HCT116 (cell line): ENCODE data around the gene ST6GALNAC4. TPM values are rescaled to one million over a fixed set of nuclear protein-coding genes. Genes with fewer than 3 reads are reported as not detected.

Experiments used
- ATAC-seq: fragments of 200-7000 bp; cut with Tn5 transposase; 2 replicates; pipeline ENCODE4 v1.9.1; 2020; ENCODE audit warnings: mild to moderate bottlenecking, moderate library complexity
- BruUV-seq: library from RNA; stranded (reverse); fragments of 400-500 nt; replicated peaks from 2 replicates; lab custom pipeline; 2021; lab: Mats Ljungman, UMichigan
- CTCF ChIA-PET: fragments of 300-600 bp; sonication (Branson Sonifier 250); formaldehyde crosslinking; loops from one replicate; lab custom pipeline; 2021; ENCODE audit warnings: antibody characterized with exemption; lab: Charles Lee
- POLR2A ChIA-PET: fragments of 300-600, 350-600 bp; sonication (Branson Sonifier 250); formaldehyde crosslinking; loops from one replicate; lab custom pipeline; 2021; ENCODE audit warnings: antibody characterized with exemption; lab: Charles Lee
- RAD21 ChIA-PET, 2 experiments: fragments of 300-600 bp; sonication (Branson Sonifier 250); formaldehyde crosslinking; loops; one replicate each; lab custom pipeline; 2023; ENCODE audit warnings: low total read pairs in 2 of 2; ENCODE audit not compliant: uncharacterized antibody in 2 of 2, unreplicated experiment in 2 of 2, low non-redundant PET in 1 of 2; lab: Charles Lee
- DNase-seq: peaks from one replicate; pipeline ENCODE4 v3.0.0-alpha.2; 2010; ENCODE audit warnings: low read depth, low spot score
- H2AFZ ChIP-seq: fragments of 200-600 bp; shearing (Covaris generic), sonication (generic); 2 replicates; pipeline ENCODE4 v1.6.1; 2017; ENCODE audit warnings: low read depth, mixed run types, mixed read lengths, antibody characterized with exemption, low read length; ENCODE audit not compliant: poor library complexity, severe bottlenecking
- H3K27ac ChIP-seq: 2 replicates; pipeline ENCODE4 v1.5.1; 2012; ENCODE audit warnings: low read depth, low read length
- H3K27me3 ChIP-seq: fragments of 200-600 bp; sonication (generic); 2 replicates; pipeline ENCODE4 v1.6.1; 2016; ENCODE audit warnings: mixed run types, low read length, mixed read lengths; ENCODE audit not compliant: insufficient read depth
- H3K36me3 ChIP-seq, 2 experiments: fragments of 200-500 bp in 1 of 2; fragments of 200-600 bp in 1 of 2; sonication (Bioruptor generic) in 1 of 2; sonication (generic) in 1 of 2; 2 replicates each; pipeline versions ENCODE4 v1.5.1 to v1.6.1; 2014 to 2016; ENCODE audit warnings: low read length in 2 of 2, inconsistent platforms in 1 of 2, mixed read lengths in 1 of 2, mixed run types in 1 of 2; ENCODE audit not compliant: insufficient read depth in 2 of 2, control insufficient read depth in 1 of 2
- H3K4me1 ChIP-seq, 2 experiments: fragments of 200-600 bp in 1 of 2; sonication (generic) in 1 of 2; 2 replicates each; pipeline versions ENCODE4 v1.5.1 to v1.6.1; 2012 to 2017; ENCODE audit warnings: low read length in 2 of 2, inconsistent platforms in 1 of 2, mild to moderate bottlenecking in 1 of 2, mixed read lengths in 1 of 2, mixed run types in 1 of 2, moderate library complexity in 1 of 2; ENCODE audit not compliant: insufficient read depth in 2 of 2, control insufficient read depth in 1 of 2
- H3K4me2 ChIP-seq: fragments of 200-600 bp; sonication (generic); 2 replicates; pipeline ENCODE4 v1.6.1; 2017; ENCODE audit warnings: mixed run types, low read length, mixed read lengths
- H3K4me3 ChIP-seq, 2 experiments: fragments of 200-600 bp in 1 of 2; sonication (generic) in 1 of 2; replicated peaks in 1 of 2; 2 replicates each; pipeline ENCODE4 v1.5.1; 2011 to 2016; ENCODE audit warnings: low read length in 2 of 2, control low read depth in 1 of 2, low read depth in 1 of 2, mild to moderate bottlenecking in 1 of 2, mixed read lengths in 1 of 2, mixed run types in 1 of 2
- H3K79me2 ChIP-seq: fragments of 200-600 bp; sonication (generic); 2 replicates; pipeline ENCODE4 v1.6.1; 2017; ENCODE audit warnings: mild to moderate bottlenecking, mixed run types, low read length, moderate library complexity, mixed read lengths; ENCODE audit not compliant: insufficient read depth
- H3K9ac ChIP-seq: fragments of 200-600 bp; sonication (generic); 2 replicates; pipeline ENCODE4 v1.6.1; 2016; ENCODE audit warnings: low read length, mixed read lengths
- H3K9me2 ChIP-seq: fragments of 200-600 bp; sonication (generic), shearing (Covaris generic); 2 replicates; pipeline ENCODE4 v1.6.1; 2017; ENCODE audit warnings: mixed run types, mild to moderate bottlenecking, moderate library complexity; ENCODE audit not compliant: insufficient read depth
- H3K9me3 ChIP-seq, 2 experiments: fragments of 200-500 bp in 1 of 2; fragments of 200-600 bp in 1 of 2; sonication (Bioruptor generic) in 1 of 2; sonication (generic) in 1 of 2; 2 replicates each; pipeline ENCODE4 v1.6.1; 2014 to 2017; ENCODE audit warnings: low read length in 2 of 2, mixed read lengths in 2 of 2, inconsistent platforms in 1 of 2, low read depth in 1 of 2, mild to moderate bottlenecking in 1 of 2, mixed run types in 1 of 2, moderate library complexity in 1 of 2; ENCODE audit not compliant: control insufficient read depth in 1 of 2, insufficient read depth in 1 of 2
- H4K20me1 ChIP-seq: fragments of 200-600 bp; sonication (generic), shearing (Covaris generic); 2 replicates; pipeline ENCODE4 v1.6.1; 2017; ENCODE audit warnings: mixed run types, mild to moderate bottlenecking, moderate library complexity; ENCODE audit not compliant: insufficient read depth
- ATF3 ChIP-seq: IDR thresholded peaks from 2 replicates; pipeline ENCODE4 v1.6.1; 2012
- EZH2 ChIP-seq: fragments of 200-600 bp; sonication (generic); IDR thresholded peaks from 2 replicates; pipeline ENCODE4 v1.6.1; 2017; ENCODE audit warnings: antibody characterized with exemption, mixed run types
- EZH2phosphoT487 ChIP-seq: fragments of 200-600 bp; IDR thresholded peaks from 2 replicates; pipeline ENCODE4 v1.6.1; 2018; ENCODE audit warnings: antibody characterized with exemption, borderline replicate concordance
- JUND ChIP-seq: IDR thresholded peaks from 2 replicates; pipeline ENCODE4 v1.6.1; 2012
- POLR2A ChIP-seq: IDR thresholded peaks from 2 replicates; pipeline ENCODE4 v1.7.0; 2011; ENCODE audit warnings: borderline replicate concordance; ENCODE audit not compliant: insufficient read depth, insufficient read length; ENCODE audit errors: extremely low read depth
- POLR2AphosphoS5 ChIP-seq: IDR thresholded peaks from 2 replicates; pipeline ENCODE4 v1.6.1; 2011; ENCODE audit warnings: mild to moderate bottlenecking, low read depth, low read length, moderate library complexity
- RAD21 ChIP-seq: IDR thresholded peaks from 2 replicates; pipeline ENCODE4 v1.6.1; 2012; ENCODE audit warnings: low read depth, mild to moderate bottlenecking
- REST ChIP-seq: IDR thresholded peaks from 2 replicates; pipeline ENCODE4 v1.6.1; 2012; ENCODE audit warnings: low read depth
- SIN3A ChIP-seq: IDR thresholded peaks from 2 replicates; pipeline ENCODE4 v1.6.1; 2012; ENCODE audit warnings: low read depth
- ZBTB33 ChIP-seq: IDR thresholded peaks from 2 replicates; pipeline ENCODE4 v1.6.1; 2011; ENCODE audit warnings: mild to moderate bottlenecking, low read length, moderate library complexity; ENCODE audit not compliant: insufficient replicate concordance; ENCODE audit errors: extremely low read depth
- ZNF274 ChIP-seq: fragments of 200-500 bp; sonication (Bioruptor generic); IDR thresholded peaks from 2 replicates; pipeline ENCODE4 v1.6.1; 2014; ENCODE audit warnings: mild to moderate bottlenecking, low read depth, low read length, inconsistent platforms
- intact Hi-C: fragments of 100-400 bp; cut with micrococcal nuclease; formaldehyde crosslinking; loops from 2 replicates; pipeline ENCODE4 v1.10.0; 2022
- total RNA-seq: library from RNA; stranded (reverse); gene quantifications from one replicate; pipeline ENCODE4 v1.2.1, GENCODE V29; 2021; ENCODE audit not compliant: unreplicated experiment

ST6GALNAC4 gene
- total RNA-seq, 1 experiment from 2014 or later = 49.4 TPM

- DNase-seq (no peak), ATAC-seq (peak; percentile 70)
- intact Hi-C loops = no loop called here
- ChIA-PET POLR2A (interaction anchor here (1.0 kb wide), 1 partner anchor 13 kb away, joined by 3 read pairs; no protein-coding TSS in a partner anchor), RAD21 (interaction anchor here in 1 of 2 experiments (0.6 kb wide), 1 partner anchor 60 kb away, joined by 3 read pairs; no protein-coding TSS in a partner anchor), CTCF (interaction anchor here (2.1 kb wide), 1 partner anchor 15 kb away, joined by 7 read pairs; no protein-coding TSS in a partner anchor)
- Histone ChIP-seq H3K9me2 (no peaks in the 10 kb centered on the region), H3K79me2 (no peaks in the 10 kb centered on the region), H2AFZ (no peak overlapping the region), H3K4me2 (peak overlapping the region; percentile 6; the same call in 1 of the 2 replicates), H3K27me3 (no peaks in the 10 kb centered on the region), H3K9ac (no peak overlapping the region), H3K9me3 (no peaks in the 10 kb centered on the region), H3K27ac (peak overlapping the region; percentile 64), H4K20me1 (no peaks in the 10 kb centered on the region), H3K4me1 (peaks cover 18 to 23% of the 10 kb centered on the region in 2 experiments; a peak in 3 of 4 replicates), H3K36me3 (peaks cover 7 to 15% of the 10 kb centered on the region in 2 experiments; a peak in 3 of 4 replicates), H3K4me3 (no peak overlapping the region)
- no TSS peak for BruUV-seq
- no peak for TF ChIP-seq ZNF274
Measured at GRCh38 chr9:127884427-127884911, 32.4 kb downstream of the ST6GALNAC4 start.

GRCh38 chr9:127883959-127884358 is 32.9 kb downstream of the ST6GALNAC4 start:
- Histone ChIP-seq H3K4me2 (0 out of 2 replicates have a peak overlapping the region, but pooled peaks have one; percentile 6), H3K4me1 (peaks cover 18 to 23% of the 10 kb centered on the region in 2 experiments; a peak in 3 of 4 replicates), H3K9ac (no peak overlapping the region), H3K9me3 (no peaks in the 10 kb centered on the region), H4K20me1 (no peaks in the 10 kb centered on the region), H3K4me3 (no peak overlapping the region), H3K27ac (peak overlapping the region; percentile 64), H3K79me2 (no peaks in the 10 kb centered on the region), H3K27me3 (no peaks in the 10 kb centered on the region), H3K36me3 (peaks cover 5 to 15% of the 10 kb centered on the region in 2 experiments; a peak in 3 of 4 replicates), H3K9me2 (no peaks in the 10 kb centered on the region), H2AFZ (no peak overlapping the region)
- intact Hi-C loops = no loop called here
- ChIA-PET RAD21 (interaction anchor here in 1 of 2 experiments (0.6 kb wide), 1 partner anchor 59 kb away, joined by 3 read pairs; no protein-coding TSS in a partner anchor), POLR2A (no interaction called here), CTCF (interaction anchor here (2.1 kb wide), 1 partner anchor 14 kb away, joined by 7 read pairs; no protein-coding TSS in a partner anchor)
- TF ChIP-seq EZH2phosphoT487 = no peak
- TF ChIP-seq SIN3A = no peak
- no peak for TF ChIP-seq RAD21
- no peak for TF ChIP-seq POLR2A
- TF ChIP-seq EZH2 = no peak
- TF ChIP-seq ZNF274 = no peak
- no peak for TF ChIP-seq POLR2AphosphoS5
- TF ChIP-seq ZBTB33 = no peak
- TF ChIP-seq ATF3 = no peak
- no peak for TF ChIP-seq JUND
- TF ChIP-seq REST = no peak
- no peak for ATAC-seq
- no TSS peak for BruUV-seq
- DNase-seq = no peak
